PFSK-1 (cell line): ENCODE measurements around the gene DIO1.

Experiments used
- FOXP2 ChIP-seq: optimal IDR thresholded peaks from 2 replicates; pipeline ENCODE3; 2011; ENCODE audit warnings: borderline replicate concordance, control low read depth, inconsistent platforms; ENCODE audit not compliant: insufficient read depth; ENCODE audit errors: extremely low read length, extremely low read depth
- POLR2AphosphoS5 ChIP-seq: IDR thresholded peaks from 2 replicates; pipeline ENCODE4 v1.6.1; 2012; ENCODE audit warnings: low read depth, mild to moderate bottlenecking, control low read depth, low read length, moderate library complexity
- TF ChIP-seq, protein P1 (sequence below), 2 experiments: IDR thresholded peaks; 2 replicates each; pipeline versions ENCODE4 v1.6.1 to v1.8.0; 2011 to 2012; ENCODE audit warnings: low read depth in 2 of 2, low read length in 2 of 2, control low read depth in 1 of 2, inconsistent platforms in 1 of 2, mild to moderate bottlenecking in 1 of 2, moderate library complexity in 1 of 2; ENCODE audit not compliant: insufficient read depth in 1 of 2

DNA sequence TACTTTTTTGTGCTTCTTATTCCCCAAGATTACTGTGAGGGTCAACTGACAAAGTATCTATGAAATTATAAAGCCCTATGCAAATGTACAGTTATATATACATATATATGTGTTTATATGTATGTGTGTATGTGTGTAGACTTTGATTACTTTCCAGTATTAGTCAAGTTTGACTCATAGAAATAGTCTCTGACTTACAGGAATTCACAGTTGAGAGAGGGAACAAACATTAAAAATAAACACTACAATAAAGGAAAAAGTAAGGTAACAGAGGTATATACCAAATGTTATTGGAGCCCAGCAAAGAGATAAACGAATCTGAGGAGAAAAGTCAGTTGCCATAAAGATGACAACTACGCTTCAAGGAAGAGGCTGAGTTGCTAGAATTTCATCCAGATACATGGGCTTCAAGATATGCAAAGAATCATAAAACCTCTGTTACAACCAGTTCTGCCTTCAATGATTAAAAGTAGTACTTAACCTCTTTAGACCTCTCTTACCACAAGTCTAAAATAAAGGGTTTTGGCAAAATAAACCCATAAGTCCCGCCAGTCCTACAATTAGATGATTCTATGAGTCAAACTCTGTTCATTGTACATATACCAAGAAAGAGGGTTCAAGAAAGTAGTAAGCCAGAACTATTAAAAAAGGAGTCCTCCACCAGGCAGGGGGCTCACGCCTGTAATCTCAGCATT is 44.3 kb downstream of the DIO1 start:
- no peak for TF ChIP-seq POLR2AphosphoS5
- TF ChIP-seq FOXP2: no peak
- TF ChIP-seq, protein P1, sequence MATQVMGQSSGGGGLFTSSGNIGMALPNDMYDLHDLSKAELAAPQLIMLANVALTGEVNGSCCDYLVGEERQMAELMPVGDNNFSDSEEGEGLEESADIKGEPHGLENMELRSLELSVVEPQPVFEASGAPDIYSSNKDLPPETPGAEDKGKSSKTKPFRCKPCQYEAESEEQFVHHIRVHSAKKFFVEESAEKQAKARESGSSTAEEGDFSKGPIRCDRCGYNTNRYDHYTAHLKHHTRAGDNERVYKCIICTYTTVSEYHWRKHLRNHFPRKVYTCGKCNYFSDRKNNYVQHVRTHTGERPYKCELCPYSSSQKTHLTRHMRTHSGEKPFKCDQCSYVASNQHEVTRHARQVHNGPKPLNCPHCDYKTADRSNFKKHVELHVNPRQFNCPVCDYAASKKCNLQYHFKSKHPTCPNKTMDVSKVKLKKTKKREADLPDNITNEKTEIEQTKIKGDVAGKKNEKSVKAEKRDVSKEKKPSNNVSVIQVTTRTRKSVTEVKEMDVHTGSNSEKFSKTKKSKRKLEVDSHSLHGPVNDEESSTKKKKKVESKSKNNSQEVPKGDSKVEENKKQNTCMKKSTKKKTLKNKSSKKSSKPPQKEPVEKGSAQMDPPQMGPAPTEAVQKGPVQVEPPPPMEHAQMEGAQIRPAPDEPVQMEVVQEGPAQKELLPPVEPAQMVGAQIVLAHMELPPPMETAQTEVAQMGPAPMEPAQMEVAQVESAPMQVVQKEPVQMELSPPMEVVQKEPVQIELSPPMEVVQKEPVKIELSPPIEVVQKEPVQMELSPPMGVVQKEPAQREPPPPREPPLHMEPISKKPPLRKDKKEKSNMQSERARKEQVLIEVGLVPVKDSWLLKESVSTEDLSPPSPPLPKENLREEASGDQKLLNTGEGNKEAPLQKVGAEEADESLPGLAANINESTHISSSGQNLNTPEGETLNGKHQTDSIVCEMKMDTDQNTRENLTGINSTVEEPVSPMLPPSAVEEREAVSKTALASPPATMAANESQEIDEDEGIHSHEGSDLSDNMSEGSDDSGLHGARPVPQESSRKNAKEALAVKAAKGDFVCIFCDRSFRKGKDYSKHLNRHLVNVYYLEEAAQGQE (IDR thresholded peaks at IDR 0.05; ENCODE audit: insufficient read depth in 1 of 2, low read depth in 2 of 2, low read length in 2 of 2): no peak
